ENCODE data around the gene SYT2. TPM values are rescaled to one million over a fixed set of nuclear protein-coding genes. Genes with fewer than 3 reads are reported as not detected.

The SYT2 gene
- total RNA-seq, 2 donors from 2014 or later, result under 0.01 TPM; not detected in 1

DNA sequence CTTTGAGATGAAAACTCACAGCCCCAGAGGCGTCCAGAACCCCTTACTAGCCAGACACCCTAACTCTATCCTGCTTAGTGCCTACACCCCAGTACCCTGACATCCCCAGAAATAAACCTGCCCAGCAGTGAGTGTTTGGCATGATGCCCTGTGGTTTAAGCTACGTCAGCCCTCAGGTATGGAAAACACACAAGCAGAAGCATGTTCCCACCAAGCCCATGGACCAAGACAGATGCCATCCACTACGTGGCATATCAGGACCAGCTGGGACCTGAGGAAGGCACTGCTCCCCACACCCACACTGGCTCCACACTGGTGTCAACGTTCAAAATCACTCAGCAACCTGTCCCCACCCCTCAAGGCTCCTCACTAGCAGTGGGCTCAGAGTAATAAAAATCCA, 116.4 kb downstream of the SYT2 start:
- Histone ChIP-seq H3K27me3 (replicated peaks; ENCODE audit: insufficient read depth) (no peaks in the 10 kb centered on the region), H3K4me3 (no peak overlapping the region), H3K9me3 (no peaks in the 10 kb centered on the region), H3K27ac (peak overlapping the region; percentile 78 to 96), H3K36me3 (peaks cover 8% of the 10 kb centered on the region), H3K4me1 (ENCODE audit: control insufficient read depth in 1 of 2, low read depth in 2 of 2) (peaks cover 6 to 44% of the 10 kb centered on the region in 2 donors)
- DNase-seq (ENCODE audit: low spot score), result no peak
- TF ChIP-seq CTCF (IDR thresholded peaks at IDR 0.05), result no peak
- no peak for ATAC-seq (ENCODE audit: insufficient number of reproducible peaks, low FRiP score, low read depth)

DNA sequence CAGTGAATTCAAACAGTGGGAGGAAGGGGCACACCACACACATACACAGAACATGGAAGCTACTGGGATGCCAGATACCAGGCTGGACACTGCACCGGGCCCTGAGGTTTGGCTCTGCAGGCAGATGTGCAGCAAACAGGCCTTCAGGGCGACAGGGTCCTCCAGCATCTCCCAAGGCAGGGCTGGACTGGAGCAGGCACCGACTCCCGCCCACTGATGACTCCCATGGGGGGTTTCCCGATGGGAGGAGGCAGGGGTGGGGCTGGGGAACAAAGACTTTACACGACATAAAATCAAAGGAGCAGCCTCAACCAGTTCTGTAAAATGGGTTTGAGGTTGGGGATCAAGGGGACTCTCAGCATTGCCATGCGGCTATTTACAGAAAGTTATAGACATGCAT, 118.1 kb downstream of the SYT2 start:
- Histone ChIP-seq H3K27ac (peak overlapping the region; percentile 94 to 96), H3K9me3 (no peaks in the 10 kb centered on the region), H3K36me3 (peaks cover 8% of the 10 kb centered on the region), H3K4me3 (no peak overlapping the region), H3K4me1 (ENCODE audit: control insufficient read depth in 1 of 2, low read depth in 2 of 2) (peaks cover 20 to 61% of the 10 kb centered on the region in 2 donors), H3K27me3 (replicated peaks; ENCODE audit: insufficient read depth) (no peaks in the 10 kb centered on the region)
- DNase-seq (ENCODE audit: low spot score) (no peak), ATAC-seq (ENCODE audit: insufficient number of reproducible peaks, low FRiP score, low read depth) (no peak)
- no peak for TF ChIP-seq CTCF (IDR thresholded peaks at IDR 0.05)

DNA sequence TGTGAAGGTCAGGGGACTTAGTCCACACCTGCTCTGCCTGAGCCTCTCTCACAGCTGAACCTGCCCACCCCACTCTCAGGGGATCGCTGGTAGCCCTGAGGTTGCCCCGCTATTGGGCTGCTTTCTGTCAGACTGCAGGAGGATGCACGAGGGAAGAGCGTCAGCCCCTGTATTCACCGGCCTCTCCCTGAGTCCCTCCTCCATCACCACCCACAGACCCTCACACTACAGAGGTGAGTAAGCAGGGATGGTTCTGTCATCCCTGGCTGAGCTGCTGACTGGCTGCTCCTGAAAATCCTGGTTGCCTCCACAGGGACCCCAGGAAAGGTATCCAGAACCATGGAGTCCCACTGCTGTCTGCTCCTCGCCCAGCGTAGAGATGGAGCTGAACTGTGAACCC, 118.7 kb downstream of the SYT2 start:
- no peak for TF ChIP-seq CTCF (IDR thresholded peaks at IDR 0.05)
- H3K27me3 ChIP-seq (replicated peaks; ENCODE audit: insufficient read depth), result no peaks in the 10 kb centered on the region
- peak overlapping the region; percentile 94 to 96 for H3K27ac ChIP-seq
- H3K4me3 ChIP-seq, result no peak overlapping the region
- H3K4me1 ChIP-seq (ENCODE audit: control insufficient read depth in 1 of 2, low read depth in 2 of 2), result peaks cover 26 to 67% of the 10 kb centered on the region in 2 donors
- H3K9me3 ChIP-seq, result no peaks in the 10 kb centered on the region
- ATAC-seq (ENCODE audit: insufficient number of reproducible peaks, low FRiP score, low read depth) (no peak), DNase-seq (ENCODE audit: low spot score) (no peak)
- peaks cover 3% of the 10 kb centered on the region for H3K36me3 ChIP-seq

GRCh38 chr1:202590975-202591411, 119.3 kb downstream of the SYT2 start:
- DNase-seq (ENCODE audit: low spot score) (no peak), ATAC-seq (ENCODE audit: insufficient number of reproducible peaks, low FRiP score, low read depth) (no peak)
- Histone ChIP-seq H3K4me1 (ENCODE audit: control insufficient read depth in 1 of 2, low read depth in 2 of 2) (peaks cover 31 to 72% of the 10 kb centered on the region in 2 donors), H3K27ac (peak overlapping the region; percentile 94 to 96), H3K27me3 (replicated peaks; ENCODE audit: insufficient read depth) (no peaks in the 10 kb centered on the region), H3K9me3 (no peaks in the 10 kb centered on the region), H3K4me3 (no peak overlapping the region), H3K36me3 (no peaks in the 10 kb centered on the region)
- no peak for TF ChIP-seq CTCF (IDR thresholded peaks at IDR 0.05)

DNA sequence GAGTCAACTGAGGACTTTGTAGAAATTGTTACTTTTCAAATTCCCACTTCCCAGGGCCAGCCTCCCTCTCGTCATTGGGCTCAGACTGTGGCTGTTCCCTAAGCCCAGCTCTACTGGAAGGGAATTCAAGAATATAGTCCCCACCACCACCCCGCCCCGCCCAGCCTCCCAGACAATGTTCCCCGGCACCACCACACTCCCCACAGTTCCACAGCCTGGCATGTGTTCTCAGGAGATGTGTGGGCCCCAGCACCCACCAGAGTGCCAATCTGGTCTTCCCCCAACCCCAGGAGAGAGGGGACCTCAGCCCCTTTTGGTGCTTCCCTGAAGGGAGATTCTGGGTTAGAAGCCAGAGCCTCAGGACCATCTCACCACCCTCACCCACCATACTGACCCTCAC, 120.1 kb downstream of the SYT2 start:
- no peak for DNase-seq (ENCODE audit: low spot score)
- Histone ChIP-seq H3K27me3 (replicated peaks; ENCODE audit: insufficient read depth) (no peaks in the 10 kb centered on the region), H3K4me1 (ENCODE audit: control insufficient read depth in 1 of 2, low read depth in 2 of 2) (peaks cover 37 to 81% of the 10 kb centered on the region in 2 donors), H3K9me3 (no peaks in the 10 kb centered on the region), H3K4me3 (no peak overlapping the region), H3K36me3 (no peaks in the 10 kb centered on the region), H3K27ac (peak overlapping the region; percentile 94 to 96)
- TF ChIP-seq CTCF (IDR thresholded peaks at IDR 0.05), result no peak
- ATAC-seq (ENCODE audit: insufficient number of reproducible peaks, low FRiP score, low read depth), result no peak

All from thoracic aorta (tissue), 2 donors.